Cortex of kidney (tissue), 1 donor: Measurements from ENCODE around the gene MYH15.
"Not testable (repeated sequence)": the region's sequence is repeated elsewhere in the genome, so short reads cannot be mapped to it uniquely, and the experiment has no call there.

ENCODE experiments used
- DNase-seq: peaks from one replicate; lab custom pipeline; 2025; lab: John Stamatoyannopoulos, UW

Gene MYH15

DNA sequence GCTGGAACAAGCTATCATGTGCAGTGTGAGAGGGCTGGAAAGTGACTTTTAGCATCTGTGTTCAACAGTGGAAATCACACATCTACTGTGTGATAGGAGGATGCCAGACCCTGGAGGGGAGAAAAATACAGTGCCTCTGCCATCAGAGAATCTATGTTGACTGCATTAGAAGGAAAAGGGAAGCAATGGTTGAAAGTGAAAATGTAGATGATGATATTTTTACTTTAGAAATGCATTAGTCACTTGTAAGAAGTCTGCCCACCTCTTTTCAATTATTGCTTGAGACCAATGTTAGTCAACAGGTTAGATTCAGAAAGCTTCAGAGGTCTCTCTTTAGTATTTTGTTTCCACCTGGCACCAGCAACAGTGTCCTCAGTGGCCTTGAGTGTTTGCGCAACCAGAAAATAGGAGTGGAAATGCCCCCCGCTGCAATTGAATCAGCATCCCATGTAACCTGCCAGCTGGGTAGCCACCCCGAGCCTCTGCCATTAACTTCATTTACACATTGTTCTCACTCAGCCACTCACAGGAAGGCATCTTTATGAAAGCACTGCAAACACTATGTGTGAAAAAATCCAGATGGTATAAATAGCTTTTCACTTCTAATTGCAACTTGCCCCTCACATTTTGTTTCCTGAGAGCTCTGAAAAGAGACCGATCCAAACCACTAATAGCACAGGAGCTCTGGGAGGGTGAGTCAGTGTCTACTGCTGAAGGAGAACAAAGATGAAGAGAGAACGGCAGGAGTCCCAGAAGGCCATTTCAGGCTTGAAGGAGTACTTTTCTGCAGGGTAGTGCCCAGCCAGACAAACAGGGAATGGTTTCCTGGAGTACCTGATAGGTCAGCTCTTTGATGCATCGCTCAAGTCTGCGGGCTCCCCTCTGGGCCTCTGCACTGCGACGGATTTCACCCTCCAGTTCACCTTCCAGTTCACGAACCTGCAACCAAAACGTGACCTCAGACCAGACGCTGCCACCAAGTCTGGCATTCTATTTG, 122.0 kb downstream of the MYH15 start:
- DNase-seq, result no peak

DNA sequence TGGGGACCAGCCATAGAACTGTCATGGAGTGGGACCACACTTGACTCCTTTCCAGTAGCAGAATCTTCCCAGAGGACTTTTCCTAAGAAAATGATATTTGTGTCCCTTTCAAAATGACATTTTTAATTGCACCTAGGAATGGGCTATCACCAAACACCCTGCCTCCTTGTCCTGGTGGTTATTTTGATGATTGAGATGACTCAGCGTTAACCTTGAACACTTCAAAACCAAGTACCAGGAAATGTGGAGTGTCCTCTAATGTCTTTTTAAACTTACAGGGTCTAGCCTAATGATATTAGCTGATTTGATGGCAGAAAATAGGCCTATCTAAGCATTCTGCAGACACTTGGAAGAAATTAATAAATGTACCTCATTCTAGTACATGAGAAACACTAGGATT, 123.3 kb downstream of the MYH15 start:
- no peak for DNase-seq

DNA sequence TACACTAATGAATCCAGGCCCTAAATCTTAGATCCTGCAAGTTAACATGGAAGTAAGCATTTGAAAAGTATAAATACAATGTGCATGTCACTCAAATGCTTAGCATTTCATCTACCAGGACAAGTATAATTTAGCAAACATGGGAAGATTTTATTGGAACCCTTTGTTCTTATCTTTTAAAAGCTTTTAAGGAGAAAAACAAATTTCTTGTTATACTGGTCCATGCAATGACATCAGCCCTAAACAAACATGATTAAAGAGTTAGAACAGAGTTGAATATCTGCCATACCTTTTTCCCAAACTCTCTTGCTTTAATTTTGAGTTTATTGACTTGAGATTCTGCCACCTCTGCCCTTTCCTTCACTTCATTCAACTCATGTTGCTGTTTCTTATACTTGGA, 127.1 kb downstream of the MYH15 start:
- no peak for DNase-seq

DNA sequence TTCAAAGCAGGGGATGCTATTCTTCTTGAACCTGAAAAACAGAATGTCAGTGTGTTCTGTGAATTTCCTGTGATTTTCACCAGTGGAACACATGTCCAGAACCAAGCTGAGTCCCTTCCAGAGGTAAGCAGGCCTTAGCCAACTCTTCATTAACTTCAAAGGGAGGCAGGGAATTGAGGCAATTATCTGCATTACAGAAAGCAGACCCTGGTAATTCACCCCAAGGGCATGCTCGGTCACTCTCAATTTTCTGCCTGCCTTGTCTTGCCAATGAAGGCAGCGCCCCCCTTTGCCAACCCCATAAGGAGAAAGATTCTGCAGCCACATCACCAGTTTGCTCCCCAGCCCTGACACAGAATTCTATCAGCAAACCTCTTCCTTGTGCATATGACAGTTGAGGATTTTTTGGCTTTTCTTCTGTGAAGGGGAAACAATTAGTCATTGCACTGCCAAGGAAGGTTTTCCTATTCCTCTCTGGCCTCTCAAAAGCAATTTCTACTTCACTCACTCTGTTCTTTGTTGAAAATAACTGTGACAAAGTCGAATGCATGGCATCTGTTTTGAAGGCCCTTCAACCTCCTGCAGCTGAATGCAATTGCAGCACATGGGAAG, 128.8 kb downstream of the MYH15 start:
- DNase-seq, result no peak

DNA sequence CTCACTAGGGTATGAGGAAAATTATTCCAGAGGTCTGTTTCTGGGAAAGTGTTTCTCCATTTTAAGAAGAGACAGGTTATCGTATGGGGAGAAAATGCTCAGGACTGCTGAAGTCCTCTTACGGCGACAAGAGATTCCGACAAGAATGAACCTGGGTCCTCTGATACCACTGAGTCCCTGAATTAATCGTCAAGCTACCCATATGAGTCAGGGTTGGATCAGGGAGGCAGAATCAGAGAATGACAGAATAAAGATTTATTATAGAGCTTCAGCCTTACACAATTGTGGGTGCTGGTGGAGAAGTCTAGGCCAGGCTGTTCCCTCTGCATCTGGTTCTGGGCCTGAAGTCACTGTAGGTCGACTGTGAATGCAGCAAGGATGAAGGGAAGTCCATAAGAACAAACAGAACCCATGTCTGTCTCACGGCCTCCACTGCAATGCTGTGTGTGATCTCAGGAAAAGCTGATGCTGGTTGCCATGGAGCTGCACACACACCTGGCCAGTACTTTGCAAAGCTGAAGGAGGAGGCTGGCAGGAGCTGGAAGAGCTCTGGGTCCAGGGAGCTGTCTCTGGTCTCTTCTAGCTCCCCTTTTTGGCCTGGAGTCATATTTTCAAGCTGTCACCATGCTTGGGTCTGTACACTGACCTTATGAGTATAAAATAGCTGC, 130.1 kb downstream of the MYH15 start:
- no peak for DNase-seq

DNA sequence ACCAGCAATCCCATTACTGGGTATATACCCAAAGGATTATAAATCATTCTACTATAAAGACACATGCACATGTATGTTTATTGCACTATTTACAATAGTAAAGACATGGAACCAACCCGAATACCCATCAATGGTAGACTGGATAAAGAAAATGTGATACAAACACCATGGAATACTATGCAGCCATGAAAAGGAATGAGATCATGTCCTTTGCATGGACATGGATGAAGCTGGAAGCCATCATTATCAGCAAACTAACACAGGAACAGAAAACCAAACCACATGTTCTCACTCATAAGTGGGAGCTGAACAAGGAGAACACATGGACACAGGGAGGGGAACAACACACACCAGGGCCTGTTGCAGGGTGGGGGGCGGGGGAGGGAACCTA, 131.4 kb downstream of the MYH15 start:
- DNase-seq, result not testable (repeated sequence)

DNA sequence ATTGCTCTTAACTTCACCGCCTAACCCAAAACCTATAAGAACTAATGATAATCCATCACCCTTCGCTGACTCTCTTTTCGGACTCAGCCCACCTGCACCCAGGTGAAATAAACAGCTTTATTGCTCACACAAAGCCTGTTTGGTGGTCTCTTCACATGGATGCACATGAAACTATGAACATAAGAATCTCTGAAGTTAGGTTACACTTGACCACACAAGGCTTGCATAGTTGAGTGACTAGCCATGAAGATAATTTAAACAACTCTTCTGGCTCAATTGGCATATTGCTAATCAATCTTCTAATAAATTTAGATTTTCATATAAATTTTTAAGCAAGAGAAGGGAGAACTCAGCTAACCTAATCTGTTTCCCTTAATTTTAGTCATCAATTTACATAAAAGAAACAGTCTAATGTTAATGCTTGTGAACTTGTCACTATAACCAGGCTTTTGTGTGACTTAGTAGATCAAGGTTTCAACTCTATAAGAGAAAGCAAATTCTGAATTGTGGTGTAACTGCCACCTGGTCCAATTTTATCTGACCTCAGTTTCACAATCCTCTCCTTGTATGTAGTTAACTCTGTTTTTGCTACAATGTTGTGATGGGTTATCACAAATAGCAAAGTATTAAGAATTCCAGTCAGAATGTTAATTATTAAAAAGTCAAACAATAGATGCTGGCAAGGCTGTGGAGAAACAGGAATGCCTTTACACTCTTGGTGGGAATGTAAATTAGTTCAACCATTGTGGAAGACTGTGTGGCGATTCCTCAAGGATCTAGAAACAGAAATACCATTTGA, 132.0 kb downstream of the MYH15 start:
- DNase-seq, result no peak

DNA sequence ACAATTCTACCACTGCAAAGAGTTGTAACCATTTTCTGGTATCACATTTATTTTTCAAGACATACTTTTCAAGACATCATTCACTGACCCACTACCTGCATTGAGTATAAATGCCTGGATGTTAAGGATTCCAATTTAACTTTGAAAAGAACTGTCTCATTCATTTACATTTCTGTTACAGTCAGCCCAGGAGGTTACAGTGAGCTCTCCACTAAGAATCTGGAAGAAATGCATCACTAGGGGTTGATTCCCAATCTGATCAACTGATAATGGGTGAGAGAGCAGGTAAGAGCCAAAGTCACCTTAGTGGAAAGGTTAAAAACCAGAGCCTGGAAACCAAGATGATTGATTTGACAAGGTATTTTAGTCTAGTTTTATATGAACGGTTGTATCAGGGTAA, 133.0 kb downstream of the MYH15 start:
- DNase-seq, result no peak

DNA sequence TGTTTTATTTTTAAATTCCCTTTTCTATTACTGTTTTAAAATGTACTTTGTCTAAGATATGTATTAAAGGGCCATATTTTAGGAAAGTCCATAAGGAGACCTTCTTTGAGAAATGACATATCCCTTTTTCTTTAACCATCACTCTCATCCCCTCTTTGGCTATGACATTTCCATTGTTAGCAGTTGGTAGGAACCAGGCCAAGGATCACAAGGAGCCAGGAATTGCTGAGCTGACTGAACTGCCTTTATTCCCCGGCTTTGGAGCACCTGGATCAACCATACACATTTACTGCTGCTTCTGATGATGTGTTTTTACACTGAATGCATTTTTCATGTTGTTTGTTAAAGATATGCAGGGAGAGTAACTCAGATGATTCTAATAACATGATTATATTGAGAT, 134.4 kb downstream of the MYH15 start:
- no peak for DNase-seq

DNA sequence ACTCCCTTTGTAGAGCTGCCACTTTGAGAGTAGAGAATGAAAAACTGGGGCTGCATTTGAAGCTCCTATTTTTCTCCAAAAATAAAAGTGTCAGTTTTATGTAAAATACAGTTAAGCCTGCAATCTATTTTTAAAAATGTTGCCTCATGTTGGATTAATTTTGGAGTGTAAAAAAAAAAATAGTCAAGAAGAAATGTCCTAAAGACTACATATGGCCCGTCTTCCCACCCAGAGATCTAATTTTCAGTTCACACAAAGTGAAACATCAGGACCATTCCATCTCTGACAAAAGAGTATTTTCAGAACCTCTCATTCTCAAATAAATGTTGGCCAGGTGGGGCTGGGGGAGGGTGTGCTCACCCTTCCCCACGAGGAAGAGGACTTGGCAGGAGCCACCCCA, 151.4 kb downstream of the MYH15 start:
- DNase-seq, result no peak

DNA sequence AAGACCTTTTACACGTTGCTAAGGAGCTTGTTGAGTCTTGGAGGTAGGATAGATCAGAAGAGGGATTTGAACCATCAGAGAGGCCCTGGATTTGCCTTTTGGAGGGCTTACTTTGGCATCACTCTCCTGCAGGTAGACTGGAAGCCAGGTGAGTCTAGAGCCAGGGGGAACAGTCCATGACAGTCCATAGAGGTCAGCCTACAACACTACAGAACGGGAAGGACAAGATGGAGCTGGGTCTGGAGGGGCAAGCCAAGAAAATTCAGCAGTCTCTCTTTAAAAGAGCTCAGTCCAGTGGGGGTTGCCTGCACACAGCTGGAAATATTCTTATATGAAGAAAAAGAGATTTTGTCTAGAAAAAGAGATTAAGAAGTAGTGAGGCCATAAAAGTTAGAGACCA, 153.4 kb downstream of the MYH15 start:
- no peak for DNase-seq

DNA sequence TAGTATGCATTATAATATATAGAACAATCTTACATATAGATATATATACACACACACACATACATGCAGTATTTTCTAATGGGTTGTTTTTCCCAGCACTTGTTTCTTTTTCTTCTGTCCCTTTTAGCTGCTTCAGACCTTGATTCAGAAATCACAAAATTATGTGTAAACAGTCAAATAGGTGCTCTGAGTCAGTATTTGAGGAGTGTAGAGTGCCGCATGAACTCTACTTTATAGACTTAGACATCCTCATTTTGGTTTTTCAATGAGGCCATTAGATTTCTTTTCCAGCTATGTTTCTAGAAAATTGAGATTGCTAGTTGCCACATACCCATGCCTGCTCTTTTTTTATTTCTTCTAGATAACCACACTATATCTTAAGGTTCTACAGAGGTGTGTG, 155.8 kb downstream of the MYH15 start:
- no peak for DNase-seq

DNA sequence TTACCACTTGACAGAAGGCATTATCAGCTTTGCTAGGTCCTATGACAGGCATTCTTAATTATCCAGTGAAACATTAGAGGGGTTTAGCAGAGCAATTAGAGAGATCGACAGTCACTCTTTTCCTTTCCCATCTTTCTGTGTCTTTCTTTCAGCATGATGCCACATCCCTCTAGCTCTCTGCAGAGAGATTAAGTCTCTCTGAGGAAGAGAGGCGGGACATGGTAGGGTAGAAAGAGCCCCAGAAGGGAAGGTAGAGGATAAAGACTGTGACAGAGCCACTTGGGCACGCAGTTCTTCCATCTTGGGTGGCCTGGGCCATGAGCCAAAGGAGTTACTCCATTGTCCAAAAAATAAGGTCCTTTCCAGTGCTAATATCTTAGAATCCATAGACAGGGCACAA, 158.2 kb downstream of the MYH15 start:
- no peak for DNase-seq

DNA sequence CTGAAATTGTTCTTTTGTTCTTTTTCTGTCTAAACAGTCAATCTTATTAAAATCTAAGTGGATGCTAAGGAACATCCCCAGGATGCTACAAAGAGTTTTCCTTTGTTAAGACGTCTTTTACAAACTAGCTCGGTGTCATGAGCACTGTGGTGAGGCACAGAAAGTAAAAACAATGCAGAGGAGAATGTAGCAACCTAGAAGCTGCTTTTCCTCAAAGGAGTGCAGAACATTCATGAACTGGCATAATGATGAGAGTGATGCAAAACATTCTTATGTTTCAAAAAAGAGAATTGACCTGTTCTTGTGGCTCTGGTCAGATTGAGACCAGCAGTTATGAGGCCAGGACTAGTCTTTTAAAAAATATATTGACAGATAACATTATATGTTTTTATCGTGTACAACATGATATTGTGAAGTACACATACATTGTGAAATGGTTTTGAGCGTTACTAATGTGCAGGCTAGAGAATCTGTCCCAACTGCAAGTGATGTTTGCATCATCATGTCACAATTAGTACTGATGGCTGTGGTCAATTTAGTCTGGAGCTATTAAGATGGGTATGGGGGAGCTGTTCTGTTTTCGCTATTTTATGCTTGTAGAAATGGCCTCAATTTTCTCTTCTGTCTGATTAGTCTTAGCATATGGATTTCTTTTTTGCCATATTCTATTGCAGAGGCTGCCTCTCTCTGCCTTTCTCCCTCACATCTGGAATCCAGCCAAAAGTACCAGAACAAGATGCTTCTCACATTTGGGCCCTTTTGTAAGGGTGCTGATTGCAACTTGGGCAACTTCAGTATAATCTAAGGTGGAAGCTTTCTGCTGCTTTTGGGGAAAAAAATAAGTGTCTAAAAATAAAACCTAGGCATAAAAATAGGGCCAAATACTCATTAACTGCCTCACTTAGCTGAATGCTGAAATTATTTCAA, 163.8 kb downstream of the MYH15 start:
- DNase-seq, result no peak

DNA sequence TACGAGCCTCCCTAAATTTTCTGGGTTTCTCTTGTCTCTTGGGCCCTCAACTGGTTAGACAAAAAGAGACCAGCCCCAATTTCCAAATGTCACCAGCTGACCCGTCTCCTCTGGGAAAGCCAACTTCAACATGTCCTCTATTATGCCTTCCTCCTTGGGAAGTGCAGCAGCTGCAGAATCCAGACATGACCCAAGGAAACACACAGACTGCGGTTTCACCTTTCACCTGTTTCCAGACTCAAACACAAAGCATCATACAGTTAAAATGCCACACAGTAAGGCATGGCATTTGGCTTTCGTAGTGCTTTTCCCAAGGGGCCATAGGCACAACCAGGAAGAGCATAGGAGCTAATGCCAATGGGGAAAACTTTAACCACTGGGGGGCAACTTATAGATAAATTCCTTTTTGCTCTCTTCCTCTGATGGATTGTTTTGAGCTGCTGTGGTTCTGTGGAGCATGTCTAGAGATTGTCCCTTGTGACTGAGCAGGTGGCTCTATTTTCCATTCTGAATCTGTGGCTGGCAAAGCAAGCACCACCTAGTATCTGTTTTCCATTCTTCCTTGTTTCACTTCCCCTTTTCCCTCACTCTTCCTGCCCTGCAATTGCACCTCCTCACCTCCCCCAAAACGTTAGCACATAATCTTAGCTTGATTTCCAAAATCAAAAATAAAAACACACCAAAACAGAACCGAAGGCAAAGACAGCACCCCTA, 164.7 kb downstream of the MYH15 start:
- no peak for DNase-seq

DNA sequence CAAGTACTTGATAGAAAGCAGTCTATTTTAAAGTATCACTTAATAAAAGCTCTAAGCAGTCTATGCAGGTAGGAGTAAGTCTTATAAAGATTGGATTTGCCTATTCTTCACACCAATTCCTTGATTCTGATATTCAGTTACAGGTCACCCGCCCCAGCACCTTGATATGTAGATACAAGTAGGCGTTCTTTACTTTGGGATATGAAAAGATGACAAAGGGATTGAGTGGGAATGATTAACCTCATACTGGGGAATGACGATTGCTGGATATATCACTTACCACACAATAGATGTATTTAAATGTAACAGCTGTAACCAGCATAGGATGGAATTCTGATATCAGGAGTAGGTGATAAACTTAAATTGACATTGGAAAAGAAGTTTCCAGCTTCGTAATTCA, 166.9 kb downstream of the MYH15 start:
- DNase-seq, result no peak

DNA sequence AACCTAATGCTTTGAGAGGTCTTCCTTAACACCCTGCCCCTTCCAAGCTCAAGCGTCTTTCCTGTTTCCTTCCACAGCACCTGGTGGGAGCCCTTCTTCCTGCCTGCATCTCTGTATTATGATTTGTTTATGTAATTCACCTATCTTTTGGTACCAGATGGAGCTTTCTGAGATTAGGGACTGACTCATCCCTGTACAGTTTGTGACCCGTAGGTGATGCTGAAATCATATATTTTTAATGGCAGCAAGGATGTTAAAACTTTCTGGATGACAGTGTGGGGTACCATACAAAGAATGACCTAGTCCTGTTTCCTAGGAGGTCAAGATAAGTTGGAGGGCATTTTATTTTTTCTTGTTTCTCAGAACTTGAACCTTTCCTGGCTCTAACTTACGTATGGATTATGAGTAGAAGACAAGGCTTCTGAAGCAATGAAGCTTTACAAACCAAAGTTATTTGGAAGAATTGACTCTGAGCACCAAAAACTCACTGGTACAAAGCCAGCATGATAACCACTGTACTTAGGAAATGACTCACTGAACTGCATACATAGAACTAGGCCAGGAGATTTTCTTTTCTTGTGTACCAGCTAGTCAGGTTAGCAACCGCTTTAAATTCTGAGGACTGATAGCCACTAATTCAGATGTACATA, 167.4 kb downstream of the MYH15 start:
- no peak for DNase-seq

DNA sequence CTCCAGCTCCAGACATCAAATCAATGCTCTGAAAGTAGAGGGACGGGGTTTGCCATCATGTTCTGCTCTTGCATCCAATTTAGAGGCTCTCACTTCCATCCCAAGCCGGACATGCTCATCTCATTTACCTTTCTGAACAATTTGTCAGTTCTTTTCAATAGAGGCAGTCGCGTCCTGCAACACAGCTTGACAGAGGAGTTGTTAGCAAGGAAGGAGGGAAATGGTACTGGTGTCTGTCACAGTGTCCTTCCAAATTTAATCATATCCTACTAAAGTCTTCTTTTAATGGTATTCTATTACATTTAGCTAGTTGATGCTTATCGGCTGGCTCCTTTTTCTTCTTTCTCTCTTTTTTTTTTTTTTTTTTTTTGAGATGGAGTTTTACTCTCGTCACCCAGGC, 168.5 kb downstream of the MYH15 start:
- DNase-seq, result no peak

DNA sequence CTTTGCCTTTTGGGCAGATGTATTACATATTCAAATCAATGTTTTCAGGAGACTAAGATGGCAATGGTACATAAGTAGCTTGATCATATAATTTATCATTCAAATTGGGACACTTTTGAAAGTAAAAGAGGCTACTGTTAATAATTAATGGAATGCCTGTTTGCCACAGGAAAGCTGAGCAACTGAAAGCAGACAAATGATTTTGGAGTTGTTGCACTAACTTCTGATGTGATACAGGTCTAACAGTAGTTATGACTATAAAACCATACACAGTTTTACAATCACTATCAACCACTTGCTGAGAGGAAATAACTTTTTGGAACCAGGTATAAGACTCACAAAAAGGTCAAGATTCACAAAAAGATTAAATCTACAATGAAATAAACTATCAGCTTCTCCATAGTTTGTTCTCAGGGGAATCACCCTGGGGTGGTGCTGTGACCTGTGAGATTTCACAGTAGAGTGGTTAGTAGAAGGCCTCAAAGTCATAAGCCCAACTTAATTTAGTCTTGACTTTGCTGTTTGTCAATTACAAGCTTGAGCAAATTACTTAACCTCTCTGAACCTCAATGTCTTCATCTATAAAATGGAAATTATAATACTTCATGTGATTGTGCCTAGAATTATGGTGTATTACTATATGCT, 171.4 kb downstream of the MYH15 start:
- DNase-seq, result no peak
